GM12878 (cell line): ENCODE measurements around the gene ATG4A.

ENCODE experiments used
- FOXM1 ChIP-seq: IDR thresholded peaks from 2 replicates; pipeline ENCODE4 v1.6.1; 2012; ENCODE audit warnings: low read depth, mild to moderate bottlenecking, inconsistent platforms, low read length, moderate library complexity
- MYC ChIP-seq: IDR thresholded peaks from 2 replicates; pipeline ENCODE4 v1.6.1; 2011; ENCODE audit warnings: mild to moderate bottlenecking, low read length, moderate library complexity, inconsistent platforms; ENCODE audit not compliant: insufficient read depth, insufficient replicate concordance, insufficient read length, severe bottlenecking
- NFIC ChIP-seq: IDR thresholded peaks from 2 replicates; pipeline ENCODE4 v1.6.1; 2012; ENCODE audit warnings: low read depth, mild to moderate bottlenecking, inconsistent platforms, low read length, moderate library complexity
- POLR2A ChIP-seq: IDR thresholded peaks from 2 replicates; pipeline ENCODE4 v1.6.1; 2011; ENCODE audit warnings: low read depth, mild to moderate bottlenecking, low read length
- POLR2AphosphoS5 ChIP-seq: IDR thresholded peaks from 2 replicates; pipeline ENCODE4 v1.6.1; 2011; ENCODE audit warnings: mild to moderate bottlenecking, low read length, inconsistent platforms
- SIN3A ChIP-seq: IDR thresholded peaks from 2 replicates; pipeline ENCODE4 v1.6.1; 2012; ENCODE audit warnings: low read depth, low read length, improper control_type of control experiment
- SP1 ChIP-seq: IDR thresholded peaks from one replicate; pipeline ENCODE4 v1.6.1; 2011; ENCODE audit warnings: low read depth, low read length
- TAF1 ChIP-seq: IDR thresholded peaks from 2 replicates; pipeline ENCODE4 v1.6.1; 2011; ENCODE audit warnings: mild to moderate bottlenecking, low read depth, low read length, borderline replicate concordance
- TF ChIP-seq, protein P1 (sequence below), 3 experiments: IDR thresholded peaks in 2 of 3; conservative IDR thresholded peaks in 1 of 3; 2 replicates each; pipeline ENCODE4 v1.5.1; 2011; ENCODE audit warnings: low read depth in 3 of 3, low read length in 3 of 3, mild to moderate bottlenecking in 3 of 3, control low read depth in 2 of 3, moderate library complexity in 2 of 3, inconsistent platforms in 1 of 3, mixed read lengths in 1 of 3; ENCODE audit not compliant: control insufficient read depth in 2 of 3, insufficient read depth in 1 of 3; ENCODE audit errors: extremely low read depth in 1 of 3
- TF ChIP-seq, protein P2 (sequence below): IDR thresholded peaks from 2 replicates; pipeline ENCODE4 v1.6.1; 2012; ENCODE audit warnings: low read depth, low read length, improper control_type of control experiment

DNA sequence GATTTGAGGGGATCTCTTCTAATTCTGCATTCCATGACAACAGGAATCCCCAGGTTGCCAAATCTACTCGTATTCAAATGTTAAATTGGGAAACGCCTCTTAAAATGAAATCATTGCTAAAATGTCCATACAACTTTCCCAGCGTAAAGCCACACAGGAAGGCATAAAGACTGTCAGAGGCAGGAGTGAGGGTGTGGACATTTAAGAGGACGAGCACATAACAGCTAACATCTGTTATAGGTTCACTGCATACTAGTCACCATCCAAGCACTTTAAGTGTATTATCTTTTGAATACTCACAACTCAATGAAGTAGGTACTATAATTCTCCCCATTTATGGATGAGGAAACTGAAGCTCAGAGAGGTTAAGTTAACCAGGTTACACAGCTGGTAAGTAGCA is 35.6 kb downstream of the ATG4A start:
- TF ChIP-seq TAF1 (no peak), POLR2AphosphoS5 (no peak), SP1 (no peak), NFIC (no peak), SIN3A (no peak), FOXM1 (no peak), POLR2A (no peak), MYC (no peak)
- TF ChIP-seq, protein P1, sequence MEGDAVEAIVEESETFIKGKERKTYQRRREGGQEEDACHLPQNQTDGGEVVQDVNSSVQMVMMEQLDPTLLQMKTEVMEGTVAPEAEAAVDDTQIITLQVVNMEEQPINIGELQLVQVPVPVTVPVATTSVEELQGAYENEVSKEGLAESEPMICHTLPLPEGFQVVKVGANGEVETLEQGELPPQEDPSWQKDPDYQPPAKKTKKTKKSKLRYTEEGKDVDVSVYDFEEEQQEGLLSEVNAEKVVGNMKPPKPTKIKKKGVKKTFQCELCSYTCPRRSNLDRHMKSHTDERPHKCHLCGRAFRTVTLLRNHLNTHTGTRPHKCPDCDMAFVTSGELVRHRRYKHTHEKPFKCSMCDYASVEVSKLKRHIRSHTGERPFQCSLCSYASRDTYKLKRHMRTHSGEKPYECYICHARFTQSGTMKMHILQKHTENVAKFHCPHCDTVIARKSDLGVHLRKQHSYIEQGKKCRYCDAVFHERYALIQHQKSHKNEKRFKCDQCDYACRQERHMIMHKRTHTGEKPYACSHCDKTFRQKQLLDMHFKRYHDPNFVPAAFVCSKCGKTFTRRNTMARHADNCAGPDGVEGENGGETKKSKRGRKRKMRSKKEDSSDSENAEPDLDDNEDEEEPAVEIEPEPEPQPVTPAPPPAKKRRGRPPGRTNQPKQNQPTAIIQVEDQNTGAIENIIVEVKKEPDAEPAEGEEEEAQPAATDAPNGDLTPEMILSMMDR (IDR thresholded peaks at IDR 0.05 in 2 of 3, conservative IDR thresholded peaks at IDR 0.05 in 1 of 3; ENCODE audit: control insufficient read depth in 2 of 3, extremely low read depth in 1 of 3, insufficient read depth in 1 of 3, low read depth in 3 of 3, low read length in 3 of 3): no peak
- TF ChIP-seq, protein P2, sequence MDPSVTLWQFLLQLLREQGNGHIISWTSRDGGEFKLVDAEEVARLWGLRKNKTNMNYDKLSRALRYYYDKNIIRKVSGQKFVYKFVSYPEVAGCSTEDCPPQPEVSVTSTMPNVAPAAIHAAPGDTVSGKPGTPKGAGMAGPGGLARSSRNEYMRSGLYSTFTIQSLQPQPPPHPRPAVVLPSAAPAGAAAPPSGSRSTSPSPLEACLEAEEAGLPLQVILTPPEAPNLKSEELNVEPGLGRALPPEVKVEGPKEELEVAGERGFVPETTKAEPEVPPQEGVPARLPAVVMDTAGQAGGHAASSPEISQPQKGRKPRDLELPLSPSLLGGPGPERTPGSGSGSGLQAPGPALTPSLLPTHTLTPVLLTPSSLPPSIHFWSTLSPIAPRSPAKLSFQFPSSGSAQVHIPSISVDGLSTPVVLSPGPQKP: no peak
